K562 (cell line): Measurements from ENCODE around the gene SPRN. TPM values are rescaled to one million over a fixed set of nuclear protein-coding genes. Genes with fewer than 3 reads are reported as not detected.

Experiments
- ATAC-seq: fragments of 200-7000 bp; cut with Tn5 transposase; 3 replicates; pipeline ENCODE4 v1.9.1; 2020; ENCODE audit warnings: moderate library complexity
- BruUV-seq: library from RNA; stranded (reverse); fragments of 400-500 nt; replicated peaks from 2 replicates; lab custom pipeline; 2021; lab: Mats Ljungman, UMichigan
- CTCF ChIA-PET: fragments of 300-600 bp; formaldehyde crosslinking; extraction: SDS; loops from one replicate; lab custom pipeline; 2021; ENCODE audit warnings: low intra/inter-chr PET ratio; lab: Yijun Ruan, JAX
- POLR2A ChIA-PET: fragments of 300-600, 350-650 bp; sonication (Branson Sonifier 250); formaldehyde crosslinking; extraction: SDS; loops from one replicate; lab custom pipeline; 2021; ENCODE audit warnings: antibody characterized with exemption, inconsistent platforms; lab: Yijun Ruan, JAX
- DNase-seq, 4 experiments: peaks; one replicate each; pipeline versions ENCODE4 v3.0.0 to v3.0.0-alpha.2; 2011 to 2018; ENCODE audit warnings: low spot score in 3 of 4, mixed read lengths in 3 of 4; ENCODE audit errors: extremely low read depth in 1 of 4
- FAIRE-seq: peaks from 2 replicates; lab custom pipeline; 2011; peaks lifted over from hg19 to GRCh38; lab: Jason Lieb, UNC
- H2AFZ ChIP-seq: 2 replicates; pipeline ENCODE4 v1.6.0; 2011; ENCODE audit warnings: low read depth, low read length, control low read depth, inconsistent platforms
- H3K27ac ChIP-seq: fragments of 200-600 bp; 3 replicates; pipeline ENCODE4 v1.8.0; 2011; ENCODE audit warnings: low read depth, mild to moderate bottlenecking, control low read depth, inconsistent platforms, low read length, moderate library complexity, mixed read lengths; ENCODE audit errors: extremely low read depth
- H3K27me3 ChIP-seq, 2 experiments: fragments of 300-600 bp in 1 of 2; 2 replicates in 1 of 2; 3 replicates in 1 of 2; pipeline versions ENCODE4 v1.6.0 to v1.8.0; 2011; ENCODE audit warnings: inconsistent platforms in 2 of 2, low read length in 2 of 2, mild to moderate bottlenecking in 1 of 2, mixed read lengths in 1 of 2, moderate library complexity in 1 of 2; ENCODE audit not compliant: control insufficient read depth in 2 of 2, insufficient read depth in 2 of 2
- H3K36me3 ChIP-seq: fragments of 300-600 bp; 3 replicates; pipeline ENCODE4 v1.8.0; 2011; ENCODE audit warnings: mild to moderate bottlenecking, low read length, inconsistent platforms; ENCODE audit not compliant: control insufficient read depth, insufficient read depth
- H3K4me1 ChIP-seq, 2 experiments: fragments of 200-600 bp in 1 of 2; replicated peaks in 1 of 2; 2 replicates in 1 of 2; 3 replicates in 1 of 2; pipeline versions ENCODE4 v1.5.1 to v1.8.0; 2011; ENCODE audit warnings: inconsistent platforms in 2 of 2, low read length in 2 of 2, mild to moderate bottlenecking in 1 of 2, mixed read lengths in 1 of 2, moderate library complexity in 1 of 2; ENCODE audit not compliant: control insufficient read depth in 2 of 2, insufficient read depth in 2 of 2
- H3K4me2 ChIP-seq: 2 replicates; pipeline ENCODE4 v1.6.1; 2011; ENCODE audit warnings: low read length, control low read depth, inconsistent platforms, mixed read lengths; ENCODE audit not compliant: insufficient read depth
- H3K4me3 ChIP-seq: fragments of 200-600 bp; sonication (generic), shearing (Covaris generic); 2 replicates; pipeline ENCODE4 v1.5.1; 2016; ENCODE audit warnings: control low read depth, inconsistent platforms
- H3K79me2 ChIP-seq: fragments of 200-600 bp; 3 replicates; pipeline ENCODE4 v1.8.0; 2011; ENCODE audit warnings: low read length, inconsistent platforms; ENCODE audit not compliant: control insufficient read depth, insufficient read depth
- H3K9ac ChIP-seq, 2 experiments: 2 replicates each; pipeline versions ENCODE4 v1.6.0 to v1.6.1; 2011; ENCODE audit warnings: low read depth in 2 of 2, low read length in 2 of 2, control low read depth in 1 of 2, inconsistent platforms in 1 of 2, mild to moderate bottlenecking in 1 of 2, mixed read lengths in 1 of 2; ENCODE audit not compliant: insufficient read depth in 1 of 2
- H3K9me1 ChIP-seq: one replicate; pipeline ENCODE4 v1.6.0; 2011; ENCODE audit warnings: inconsistent platforms, mild to moderate bottlenecking, low read length, moderate library complexity; ENCODE audit not compliant: control insufficient read depth, insufficient read depth
- H3K9me3 ChIP-seq: replicated peaks from 2 replicates; pipeline ENCODE4 v1.5.1; 2011; ENCODE audit warnings: low read depth, low read length, inconsistent platforms; ENCODE audit not compliant: control insufficient read depth, insufficient read depth
- H4K20me1 ChIP-seq: replicated peaks from 2 replicates; pipeline ENCODE4 v1.6.1; 2011; ENCODE audit warnings: low read length, inconsistent platforms, mixed read lengths; ENCODE audit not compliant: control insufficient read depth, insufficient read depth
- KDM2B ChIP-seq: fragments of 250-450 bp; sonication (Bioruptor Pico); IDR thresholded peaks from 2 replicates; pipeline ENCODE4 v1.8.0; 2021; ENCODE audit warnings: mild to moderate bottlenecking, moderate library complexity
- MCM3 ChIP-seq: fragments of 450-650 bp; IDR thresholded peaks from 2 replicates; pipeline ENCODE4 v1.6.1; 2016
- RREB1 ChIP-seq: fragments of 250-450 bp; sonication (Bioruptor Pico); IDR thresholded peaks from 2 replicates; pipeline ENCODE4 v1.4.0; 2020
- SMARCC2 ChIP-seq: fragments of 450-650 bp; IDR thresholded peaks from 2 replicates; pipeline ENCODE4 v1.6.1; 2017; ENCODE audit warnings: antibody characterized with exemption, moderate library complexity, mild to moderate bottlenecking, low read depth
- TAL1 ChIP-seq: fragments of 450-650 bp; IDR thresholded peaks from 2 replicates; pipeline ENCODE4 v1.6.1; 2016; ENCODE audit warnings: mild to moderate bottlenecking
- THRA ChIP-seq: fragments of 450-650 bp; IDR thresholded peaks from 2 replicates; pipeline ENCODE4 v1.6.1; 2017; ENCODE audit warnings: mild to moderate bottlenecking, moderate library complexity
- ZNF444 ChIP-seq: fragments of 250-450 bp; sonication (Bioruptor Pico); IDR thresholded peaks from 2 replicates; pipeline ENCODE4 v1.4.0; 2020; ENCODE audit warnings: mild to moderate bottlenecking, moderate library complexity
- ZNF785 ChIP-seq: fragments of 250-450 bp; sonication (Bioruptor Pico); IDR thresholded peaks from 2 replicates; pipeline ENCODE4 v1.4.0; 2020; ENCODE audit warnings: mild to moderate bottlenecking
- WGBS: fragments of 100-300 bp; shearing (Covaris generic); methylation state at CpG from one replicate; pipeline ENCODE4 v1.1.6; 2016; ENCODE audit warnings: low coverage, mixed read lengths; ENCODE audit not compliant: insufficient coverage; ENCODE audit errors: missing lambda C conversion rate; 5-methylcytosine and 5-hydroxymethylcytosine counted together
- in situ Hi-C: fragments of 300-500 bp; cut with MboI; formaldehyde crosslinking; loops from 4 replicates; pipeline ENCODE4 v1.15.0; 2018; ENCODE audit warnings: inconsistent platforms, mixed read lengths
- intact Hi-C: fragments of 100-400 bp; cut with micrococcal nuclease; formaldehyde crosslinking; loops from 2 replicates; pipeline ENCODE4 v1.14.2; 2022
- polyA plus RNA-seq, 8 experiments: library from polyadenylated mRNA; depleted of rRNA in 4 of 8; stranded (reverse) in 5 of 8; unstranded in 3 of 8; fragments of >200 nt; fragmentation: Nextera tagmentation in 2 of 8; fragmentation: Illumina TruSeq in 1 of 8; extraction: Ambion mirVana in 2 of 8; extraction: Trizol in 1 of 8; gene quantifications; 2 replicates each; pipeline versions ENCODE4 v1.2.1 to v1.2.3, GENCODE V29; 2011 to 2014; ENCODE audit warnings: inconsistent platforms in 1 of 8, missing spikeins in 1 of 8
- total RNA-seq, 7 experiments: library from RNA; depleted of rRNA in 6 of 7; stranded (reverse); fragments of >200 nt in 6 of 7; fragmentation: Illumina TruSeq in 2 of 7; extraction: Trizol in 2 of 7; gene quantifications; 2 replicates each; pipeline versions ENCODE4 v1.2.1 to v1.2.3, GENCODE V29; 2011 to 2021; ENCODE audit warnings: low replicate concordance in 1 of 7

The SPRN gene
- total and polyA plus RNA-seq, 9 of the 15 experiments (the other 6 are each of a cell fraction or from before 2014, with no cell fraction given) = 0.04 TPM; not detected in 8

- Histone ChIP-seq H3K9me1 (no peaks in the 10 kb centered on the region), H3K9ac (no peak overlapping the region)
- FAIRE-seq = no peak
- no peak for TF ChIP-seq TAL1
- TF ChIP-seq THRA = no peak
- no peak for TF ChIP-seq MCM3
- TF ChIP-seq SMARCC2 = no peak
- TF ChIP-seq KDM2B (CRISPR knock-in tag) = no peak
- TF ChIP-seq ZNF444 (CRISPR knock-in tag) = no peak
- TF ChIP-seq ZNF785 (CRISPR knock-in tag) = no peak
- TF ChIP-seq RREB1 (CRISPR knock-in tag) = no peak
- TF ChIP-seq, all 486 proteins: peak for 0
- Histone ChIP-seq H3K36me3 (no peaks in the 10 kb centered on the region), H3K27me3 (no peaks in the 10 kb centered on the region), H3K79me2 (no peaks in the 10 kb centered on the region), H3K9me3 (peaks cover 4% of the 10 kb centered on the region; the same call in 1 of the 2 replicates), H3K4me1 (peaks cover 0 to 9% of the 10 kb centered on the region in 2 experiments; a peak in 1 of 5 replicates), H3K27ac (no peak overlapping the region), H4K20me1 (no peaks in the 10 kb centered on the region), H2AFZ (no peak overlapping the region), H3K4me3 (no peak overlapping the region), H3K4me2 (no peak overlapping the region)
- intact Hi-C loops = no loop called here
- DNase-seq = no peak
- no TSS peak for BruUV-seq
- ATAC-seq = no peak
- 23% methylated on average over 11 of the region's 11 CpGs for WGBS
- POLR2A ChIA-PET = no interaction called here
- in situ Hi-C loops = no loop called here
- CTCF ChIA-PET = no interaction called here
Observed at GRCh38 chr10:133446979-133447378, 22.6 kb upstream of the SPRN start.
